GM19372 (cell line): ENCODE measurements around the gene WDFY4.
A peak's percentile ranks its signal among the peaks of the same experiment; 100 is the strongest.

Experiments
- ATAC-seq: cut with Tn5 transposase; IDR thresholded peaks from one replicate; pipeline ENCODE4 v1.9.1; 2021; ENCODE audit warnings: mild to moderate bottlenecking, low read depth, moderate library complexity; ENCODE audit not compliant: unreplicated experiment

Gene WDFY4

GRCh38 chr10:48786606-48787282 lies 102.1 kb downstream of the WDFY4 start:
- no peak for ATAC-seq

GRCh38 chr10:48788554-48788953 lies 103.9 kb downstream of the WDFY4 start:
- ATAC-seq, result no peak

GRCh38 chr10:48789486-48790456 lies 105.1 kb downstream of the WDFY4 start:
- ATAC-seq, result no peak

- no peak for ATAC-seq
These were observed 105.9 kb downstream of the WDFY4 start for GRCh38 chr10:48790457-48791044.

- ATAC-seq, result no peak
These were observed 106.7 kb downstream of the WDFY4 start for GRCh38 chr10:48791267-48791928.

GRCh38 chr10:48792121-48792520 lies 107.4 kb downstream of the WDFY4 start:
- ATAC-seq, result no peak

- ATAC-seq, result no peak
These were observed 108.0 kb downstream of the WDFY4 start for GRCh38 chr10:48792687-48793096.

- no peak for ATAC-seq
These were observed 109.4 kb downstream of the WDFY4 start for GRCh38 chr10:48794074-48794473.

- ATAC-seq, result no peak
These were observed 112.1 kb downstream of the WDFY4 start for GRCh38 chr10:48796713-48797245.

- ATAC-seq, result no peak
These were observed 113.2 kb downstream of the WDFY4 start for GRCh38 chr10:48797830-48798229.

- no peak for ATAC-seq
These were observed 114.0 kb downstream of the WDFY4 start for GRCh38 chr10:48798481-48799254.

- no peak for ATAC-seq
These were observed 114.8 kb downstream of the WDFY4 start for GRCh38 chr10:48799341-48800006.

GRCh38 chr10:48800007-48800675 lies 115.5 kb downstream of the WDFY4 start:
- ATAC-seq, result no peak

- no peak for ATAC-seq
These were observed 116.3 kb downstream of the WDFY4 start for GRCh38 chr10:48801001-48801421.

- ATAC-seq, result peak; percentile 88
These were observed 118.0 kb downstream of the WDFY4 start for GRCh38 chr10:48802611-48803071.

GRCh38 chr10:48803801-48804584 lies 119.3 kb downstream of the WDFY4 start:
- no peak for ATAC-seq

GRCh38 chr10:48804740-48805182 lies 120.1 kb downstream of the WDFY4 start:
- no peak for ATAC-seq

- no peak for ATAC-seq
These were observed 120.7 kb downstream of the WDFY4 start for GRCh38 chr10:48805411-48805810.
